HUES64 (cell line): ENCODE measurements around the gene PRELID1.

Experiments used
- H3K27ac ChIP-seq: 2 replicates; pipeline ENCODE4 v1.7.0; 2013; ENCODE audit warnings: low read depth, low read length, inconsistent platforms
- H3K27me3 ChIP-seq: 2 replicates; pipeline ENCODE4 v1.6.1; 2013; ENCODE audit warnings: mild to moderate bottlenecking, low read length; ENCODE audit not compliant: insufficient read depth
- H3K36me3 ChIP-seq: 2 replicates; pipeline ENCODE4 v1.6.1; 2013; ENCODE audit warnings: mild to moderate bottlenecking, low read length; ENCODE audit not compliant: insufficient read depth
- H3K4me1 ChIP-seq: 2 replicates; pipeline ENCODE4 v1.6.1; 2013; ENCODE audit warnings: mild to moderate bottlenecking, low read length, moderate library complexity; ENCODE audit not compliant: insufficient read depth
- H3K4me3 ChIP-seq: 2 replicates; pipeline ENCODE4 v1.5.1; 2013; ENCODE audit warnings: mild to moderate bottlenecking, low read length, moderate library complexity
- H3K9ac ChIP-seq: 2 replicates; pipeline ENCODE4 v1.6.1; 2013; ENCODE audit warnings: mild to moderate bottlenecking, low read depth, low read length
- H3K9me3 ChIP-seq: 2 replicates; pipeline ENCODE4 v1.6.1; 2013; ENCODE audit warnings: low read depth, low read length; ENCODE audit not compliant: insufficient read depth
- WGBS: fragments of 150-250, 120-280 bp; methylation state at CpG from one replicate; pipeline ENCODE4 v1.1.7; 2013; ENCODE audit warnings: missing lambda C conversion rate; 5-methylcytosine and 5-hydroxymethylcytosine counted together

Gene PRELID1

DNA sequence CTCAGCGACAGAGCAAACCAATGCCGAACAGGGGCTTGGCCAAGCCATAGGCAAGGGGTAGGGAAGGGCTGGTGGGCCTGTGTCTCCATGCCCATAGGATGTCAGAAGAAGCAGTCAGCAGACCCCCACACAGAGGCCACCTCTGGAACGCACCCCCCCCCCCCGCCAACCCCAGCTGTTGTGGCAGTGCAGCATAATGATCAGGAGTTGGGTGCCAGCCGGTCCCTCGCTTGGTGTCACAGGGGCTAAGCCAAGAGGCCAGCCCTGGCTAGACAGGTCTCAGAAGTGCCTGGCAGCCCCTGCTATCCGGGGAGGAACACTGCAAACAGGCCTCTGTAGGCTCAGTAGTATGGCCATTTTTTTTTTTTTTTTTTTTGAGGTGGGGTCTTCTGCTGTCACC, 11.8 kb downstream of the PRELID1 start:
- H3K27ac ChIP-seq: no peak overlapping the region
- H3K9me3 ChIP-seq: no peaks in the 10 kb centered on the region
- peaks cover 5% of the 10 kb centered on the region; the same call in 1 of the 2 replicates for H3K27me3 ChIP-seq
- no peaks in the 10 kb centered on the region; the same call in 1 of the 2 replicates for H3K4me1 ChIP-seq
- H3K4me3 ChIP-seq: no peak overlapping the region
- H3K9ac ChIP-seq: no peak overlapping the region
- H3K36me3 ChIP-seq: no peaks in the 10 kb centered on the region
- 89% methylated on average over 7 of the region's 7 CpGs for WGBS

DNA sequence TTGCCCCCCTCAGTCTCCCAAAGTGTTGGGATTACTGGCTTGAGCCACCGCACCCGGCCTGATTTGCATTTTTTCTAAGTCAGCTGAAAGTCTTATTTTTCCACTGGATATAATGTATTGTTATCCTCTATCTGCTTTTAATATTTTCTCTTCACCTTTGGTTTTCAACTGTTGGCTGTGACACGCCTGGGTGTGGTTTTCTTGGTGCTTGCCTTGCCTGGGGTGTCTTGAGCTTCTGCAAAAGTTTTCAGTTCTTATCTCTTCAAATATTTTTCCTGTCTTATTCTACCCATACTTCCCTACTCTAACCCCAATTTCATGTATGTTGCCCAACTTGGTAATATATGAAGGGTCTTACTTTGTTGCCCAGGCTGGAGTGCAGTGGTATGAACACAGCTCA, 12.4 kb downstream of the PRELID1 start:
- no peak overlapping the region for H3K27ac ChIP-seq
- no peak overlapping the region for H3K4me3 ChIP-seq
- no peaks in the 10 kb centered on the region; the same call in 1 of the 2 replicates for H3K4me1 ChIP-seq
- no peaks in the 10 kb centered on the region for H3K9me3 ChIP-seq
- 100% methylated on average over 3 of the region's 3 CpGs for WGBS
- H3K27me3 ChIP-seq: peaks cover under 1% of the 10 kb centered on the region; the same call in 1 of the 2 replicates
- H3K9ac ChIP-seq: no peak overlapping the region
- H3K36me3 ChIP-seq: no peaks in the 10 kb centered on the region

DNA sequence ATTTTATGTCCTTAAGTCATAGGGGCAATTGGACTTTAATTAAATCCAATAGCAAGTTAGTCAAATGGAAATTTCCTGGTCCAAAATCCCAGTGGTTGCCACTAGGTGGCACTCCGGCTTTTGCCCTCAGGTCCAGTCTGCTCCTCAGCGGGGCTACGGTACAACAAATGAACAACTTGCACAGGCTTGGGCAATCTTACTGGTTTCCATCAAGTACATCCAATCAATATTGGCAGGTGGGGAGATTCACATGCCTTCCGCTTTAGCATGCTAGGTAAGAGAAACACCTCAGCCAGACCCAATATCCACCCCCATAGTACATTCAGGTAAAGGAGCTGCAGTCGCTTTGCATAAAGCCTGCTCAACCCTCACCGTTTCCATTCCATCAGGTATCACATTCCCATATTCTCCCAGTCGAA, 14.4 kb downstream of the PRELID1 start:
- WGBS: 33% methylated on average over 7 of the region's 7 CpGs
- H3K4me1 ChIP-seq: no peaks in the 10 kb centered on the region; the same call in 1 of the 2 replicates
- no peak overlapping the region for H3K4me3 ChIP-seq
- no peak overlapping the region for H3K27ac ChIP-seq
- H3K9me3 ChIP-seq: no peaks in the 10 kb centered on the region
- H3K36me3 ChIP-seq: no peaks in the 10 kb centered on the region
- no peak overlapping the region for H3K9ac ChIP-seq
- no peaks in the 10 kb centered on the region for H3K27me3 ChIP-seq

DNA sequence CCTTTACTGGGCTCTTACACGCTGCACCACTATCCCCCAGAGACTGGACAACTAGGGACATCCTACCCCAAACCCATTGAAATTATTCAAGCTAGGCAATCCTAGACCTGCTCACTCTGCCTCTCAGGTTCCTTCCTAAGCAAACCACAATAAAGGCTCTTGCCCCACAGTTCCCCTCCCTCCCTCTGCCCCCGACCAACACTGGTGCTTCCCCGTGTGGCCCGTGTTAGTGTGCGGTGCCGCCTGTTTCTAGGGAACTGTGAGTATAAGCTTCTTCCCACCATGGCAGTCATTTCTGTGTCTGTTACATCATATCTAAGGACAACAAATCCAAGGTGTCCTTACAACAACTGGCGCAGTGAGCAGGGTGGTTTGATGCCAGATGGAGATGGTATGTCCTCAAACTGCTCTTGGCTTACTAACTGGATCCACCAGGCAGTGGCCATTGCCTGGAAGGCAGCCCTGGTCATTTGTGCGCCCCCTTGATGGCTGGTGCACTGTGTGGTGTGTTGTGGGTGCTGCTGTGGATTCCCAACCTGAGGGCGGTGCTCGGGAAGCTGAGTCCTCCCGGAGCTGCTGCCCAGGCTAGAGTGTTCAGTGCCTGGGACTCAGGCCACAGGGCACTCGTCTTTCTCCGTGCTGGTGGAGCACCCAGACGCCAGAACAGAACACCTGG, 16.5 kb downstream of the PRELID1 start:
- Histone ChIP-seq H3K4me1 (no peaks in the 10 kb centered on the region; the same call in 1 of the 2 replicates), H3K27me3 (no peaks in the 10 kb centered on the region), H3K27ac (no peak overlapping the region), H3K36me3 (no peaks in the 10 kb centered on the region), H3K9ac (no peak overlapping the region), H3K9me3 (no peaks in the 10 kb centered on the region), H3K4me3 (no peak overlapping the region)
- 95% methylated on average over 14 of the region's 14 CpGs for WGBS

DNA sequence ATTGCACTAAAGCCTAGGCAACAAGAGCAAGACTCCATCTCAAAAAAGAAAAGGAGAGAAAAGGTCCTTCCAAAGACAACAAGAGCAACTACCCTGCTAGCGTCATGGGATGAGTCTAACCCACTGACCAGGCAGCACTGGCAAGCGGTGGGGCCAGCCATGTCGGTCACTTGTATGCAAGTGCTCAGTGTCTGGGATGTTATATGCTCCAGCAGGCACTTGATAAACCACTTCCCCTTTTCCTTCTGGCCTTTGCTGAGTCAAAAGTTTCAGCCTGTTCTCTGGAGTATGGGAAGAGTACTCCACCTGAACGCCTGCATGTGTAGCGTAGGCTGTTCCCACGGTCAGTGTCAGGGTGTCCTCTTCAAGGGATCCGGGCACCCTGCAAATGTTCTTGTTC, 17.3 kb downstream of the PRELID1 start:
- no peaks in the 10 kb centered on the region for H3K27me3 ChIP-seq
- WGBS: 97% methylated on average over 7 of the region's 7 CpGs
- H3K27ac ChIP-seq: no peak overlapping the region
- H3K9ac ChIP-seq: no peak overlapping the region
- H3K4me1 ChIP-seq: peaks cover 5% of the 10 kb centered on the region
- H3K9me3 ChIP-seq: no peaks in the 10 kb centered on the region
- no peaks in the 10 kb centered on the region for H3K36me3 ChIP-seq
- H3K4me3 ChIP-seq: no peak overlapping the region

DNA sequence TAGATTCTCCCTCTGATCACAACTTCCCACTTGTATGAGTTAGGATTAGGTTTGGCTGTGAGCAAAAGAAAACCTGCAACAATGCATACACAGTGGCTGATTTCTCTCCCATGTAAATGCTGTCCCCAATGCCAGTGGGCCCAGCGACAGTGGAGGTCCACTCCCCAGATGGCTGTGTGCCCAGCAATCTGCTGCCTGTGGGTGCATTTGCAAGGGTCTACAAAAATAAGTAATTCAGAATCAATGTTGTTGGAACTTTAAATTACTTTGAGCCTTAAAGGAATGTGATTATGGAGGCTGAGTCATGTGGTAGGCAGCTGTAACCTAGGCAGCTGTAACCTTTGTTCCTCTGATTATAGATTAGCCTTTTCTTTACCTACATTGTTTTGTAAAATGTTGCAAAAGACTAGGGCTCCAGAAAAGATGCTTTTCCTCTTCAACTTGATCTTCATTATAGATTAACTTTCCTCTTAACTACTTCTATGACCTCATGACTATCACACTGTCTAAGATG, 22.3 kb downstream of the PRELID1 start:
- H3K36me3 ChIP-seq: peaks cover 11% of the 10 kb centered on the region; the same call in 1 of the 2 replicates

DNA sequence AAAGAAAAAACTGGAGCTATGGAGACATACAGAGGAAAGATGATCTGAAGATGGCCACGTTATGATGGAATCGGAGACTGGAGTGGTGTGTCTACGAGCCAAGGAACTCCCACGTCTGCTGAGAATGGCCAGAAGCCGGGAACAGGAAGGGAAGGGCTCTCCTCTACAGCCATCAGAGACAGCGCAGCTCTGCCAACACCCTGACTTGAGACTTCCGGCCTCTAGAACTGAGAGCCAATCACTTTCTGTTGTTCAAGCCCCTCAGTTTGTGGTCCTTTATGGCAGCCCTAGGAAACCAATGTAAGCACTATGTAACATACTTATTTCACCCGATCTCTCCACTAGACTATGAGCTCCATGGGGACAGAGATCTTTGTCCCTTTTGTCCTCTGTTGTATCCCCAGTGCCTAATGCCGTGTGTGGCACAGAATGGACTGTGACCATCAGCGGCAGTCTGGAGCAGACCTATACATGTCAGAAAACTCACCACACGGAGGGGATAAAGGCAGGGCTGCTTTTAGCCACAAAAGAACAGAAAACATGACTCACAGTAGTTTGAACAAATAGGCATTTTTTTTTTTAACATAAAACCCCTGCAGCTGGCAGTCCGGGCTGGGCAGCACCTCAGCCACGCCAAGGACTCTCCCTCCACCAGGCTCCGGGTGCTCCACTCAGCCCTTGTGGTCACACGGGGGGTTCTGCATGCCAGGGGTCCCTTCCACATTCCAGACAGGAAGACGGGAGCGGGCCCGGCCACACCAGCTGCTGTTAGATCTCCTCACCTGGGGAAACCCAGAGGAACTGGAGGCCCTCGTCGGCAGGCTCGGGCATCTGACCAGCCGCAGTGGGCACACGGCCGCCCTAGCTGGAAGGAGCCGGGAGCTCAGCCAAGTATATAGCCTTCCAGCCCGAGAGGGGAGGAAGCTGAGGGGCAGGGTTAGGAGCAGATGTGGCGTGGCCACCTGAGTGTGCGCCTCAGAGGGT, 24.2 kb downstream of the PRELID1 start:
- WGBS: 94% methylated on average over 28 of the region's 28 CpGs
- peak overlapping the region; percentile 18; the same call in 1 of the 2 replicates for H3K27ac ChIP-seq
- peak overlapping the region; percentile 19; the same call in 1 of the 2 replicates for H3K9ac ChIP-seq
- no peaks in the 10 kb centered on the region for H3K9me3 ChIP-seq
- peaks cover 22% of the 10 kb centered on the region for H3K36me3 ChIP-seq
- H3K27me3 ChIP-seq: no peaks in the 10 kb centered on the region
- H3K4me3 ChIP-seq: no peak overlapping the region
- H3K4me1 ChIP-seq: peaks cover 9% of the 10 kb centered on the region

More for the DNA sequence above, 22.3 kb downstream of the PRELID1 start:
- Histone ChIP-seq H3K4me1 (peaks cover 9% of the 10 kb centered on the region), H3K27ac (peak overlapping the region; percentile 86), H3K9me3 (no peaks in the 10 kb centered on the region), H3K4me3 (no peak overlapping the region), H3K9ac (peak overlapping the region; percentile 54), H3K27me3 (no peaks in the 10 kb centered on the region)
- 25% methylated on average over 1 of the region's 1 CpG for WGBS

DNA sequence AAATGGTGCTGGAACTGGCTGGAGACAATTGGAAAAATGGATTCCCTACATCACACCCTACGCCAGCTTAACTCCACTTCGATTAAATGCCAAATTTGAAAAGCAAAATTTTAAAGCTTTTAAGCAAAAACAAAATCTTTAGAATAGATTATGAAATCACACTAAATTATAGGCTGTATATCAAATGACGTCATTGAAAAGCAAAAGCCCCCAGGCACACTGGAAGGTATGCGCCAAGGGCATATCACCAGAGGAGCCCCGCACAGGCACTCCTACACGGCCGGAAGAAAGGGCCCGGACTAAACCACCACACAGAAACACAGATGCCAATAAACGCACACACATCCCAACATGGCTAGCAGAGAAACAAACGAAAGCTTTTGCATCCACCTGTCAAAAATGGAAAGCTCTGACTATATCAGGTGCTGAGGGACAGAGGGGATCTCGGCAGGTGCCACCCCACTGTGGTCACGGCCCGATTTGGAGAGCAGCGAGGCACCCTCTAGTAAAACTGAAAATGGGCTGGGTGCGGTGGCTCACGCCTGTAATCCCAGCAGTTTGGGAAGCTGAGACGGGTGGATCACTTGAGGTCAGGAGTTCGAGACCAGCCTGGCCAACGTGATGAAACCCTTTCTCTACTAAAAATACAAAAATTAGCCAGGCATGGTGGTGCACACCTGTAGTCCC, 25.1 kb downstream of the PRELID1 start:
- Histone ChIP-seq H3K9ac (no peak overlapping the region), H3K27me3 (no peaks in the 10 kb centered on the region), H3K36me3 (peaks cover 30% of the 10 kb centered on the region), H3K4me3 (no peak overlapping the region), H3K27ac (peak overlapping the region; percentile 18; the same call in 1 of the 2 replicates), H3K4me1 (peaks cover 9% of the 10 kb centered on the region), H3K9me3 (no peaks in the 10 kb centered on the region)
- 90% methylated on average over 17 of the region's 19 CpGs for WGBS

DNA sequence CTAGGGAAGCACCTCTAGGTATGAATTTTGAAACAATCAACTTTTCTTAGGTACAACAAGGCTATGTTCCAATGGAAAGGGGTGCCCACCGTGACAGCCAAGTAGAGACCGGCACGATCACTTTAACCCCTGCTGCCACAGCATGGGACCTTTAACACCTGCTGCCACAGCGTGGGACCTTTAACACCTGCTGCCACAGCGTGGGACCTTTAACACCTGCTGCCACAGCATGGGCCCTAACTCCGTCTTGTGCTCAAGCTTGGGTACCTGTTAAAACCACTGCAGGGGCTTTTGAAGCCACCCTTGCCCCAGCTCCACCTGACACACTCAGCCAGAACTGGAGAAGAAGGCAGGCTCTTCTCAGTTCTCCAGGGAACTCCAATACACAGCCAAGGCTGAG, 26.3 kb downstream of the PRELID1 start:
- Histone ChIP-seq H3K4me1 (peaks cover 9% of the 10 kb centered on the region), H3K27ac (no peak overlapping the region), H3K36me3 (peaks cover 42% of the 10 kb centered on the region), H3K27me3 (no peaks in the 10 kb centered on the region), H3K9ac (no peak overlapping the region), H3K9me3 (no peaks in the 10 kb centered on the region), H3K4me3 (no peak overlapping the region)
- WGBS: 91% methylated on average over 6 of the region's 6 CpGs

DNA sequence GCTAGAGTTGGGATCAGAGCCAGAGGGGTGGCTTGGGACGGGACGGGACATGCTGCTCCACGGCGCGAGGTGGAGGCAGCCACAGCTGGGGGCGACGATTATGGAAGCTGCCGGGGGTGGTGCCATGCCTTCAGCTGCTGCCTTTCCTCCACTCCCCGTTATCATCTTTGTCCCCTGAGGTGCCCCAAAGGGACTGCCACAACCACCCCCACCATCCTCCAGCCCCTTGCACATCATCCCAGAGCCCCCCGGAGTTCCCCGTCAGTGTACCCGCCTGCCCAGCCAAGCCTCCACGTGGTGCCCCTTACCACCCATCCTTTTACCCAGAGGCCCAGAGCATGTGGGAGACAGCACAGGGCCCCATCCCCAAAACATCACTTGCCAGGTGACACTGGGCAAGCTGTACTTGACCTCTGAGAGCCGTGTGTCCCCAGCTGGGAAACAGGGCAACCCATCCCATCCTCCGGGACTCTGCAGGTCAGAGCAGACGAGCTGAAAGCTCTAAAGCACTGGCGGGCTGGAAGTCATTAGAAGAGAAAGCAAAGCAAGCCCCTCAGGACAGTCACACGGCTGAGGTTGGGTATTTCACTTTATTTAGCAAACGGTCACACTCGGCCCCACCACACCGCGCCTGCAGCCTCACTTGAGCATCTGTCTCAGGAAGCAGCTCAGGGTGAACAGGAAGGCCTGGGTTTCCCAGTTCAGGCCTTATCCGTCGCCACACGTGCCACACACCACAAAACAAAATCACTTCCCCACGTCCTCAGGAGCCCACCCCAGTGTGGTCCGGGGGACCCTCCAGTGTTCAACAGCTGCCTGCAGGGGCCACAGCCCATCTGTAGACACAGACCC, 27.6 kb downstream of the PRELID1 start:
- H3K27me3 ChIP-seq: no peaks in the 10 kb centered on the region
- H3K9me3 ChIP-seq: no peaks in the 10 kb centered on the region
- no peak overlapping the region for H3K4me3 ChIP-seq
- no peak overlapping the region; the same call in 1 of the 2 replicates for H3K9ac ChIP-seq
- peaks cover 55% of the 10 kb centered on the region for H3K36me3 ChIP-seq
- no peak overlapping the region for H3K27ac ChIP-seq
- 95% methylated on average over 27 of the region's 27 CpGs for WGBS
- H3K4me1 ChIP-seq: peaks cover under 1% of the 10 kb centered on the region; the same call in 1 of the 2 replicates
